Subcutaneous abdominal adipose tissue (tissue), 5 donors: ENCODE data around the gene NXPH1.

Experiments used
- H3K27ac ChIP-seq: one replicate; pipeline ENCODE4 v1.7.0; 2013; ENCODE audit warnings: low read depth, mild to moderate bottlenecking, inconsistent platforms, low read length, moderate library complexity
- H3K27me3 ChIP-seq, 5 donors: one replicate each; pipeline ENCODE4 v1.7.0; 2013; ENCODE audit warnings: low read length in 5 of 5, inconsistent platforms in 1 of 5; ENCODE audit not compliant: control insufficient read depth in 5 of 5, insufficient read depth in 4 of 5
- H3K36me3 ChIP-seq, 5 donors: one replicate each; pipeline ENCODE4 v1.7.0; 2013; ENCODE audit warnings: low read length in 5 of 5; ENCODE audit not compliant: control insufficient read depth in 5 of 5, insufficient read depth in 5 of 5
- H3K4me1 ChIP-seq, 5 donors: one replicate each; pipeline ENCODE4 v1.7.0; 2013; ENCODE audit warnings: low read length in 5 of 5, mild to moderate bottlenecking in 3 of 5, moderate library complexity in 1 of 5; ENCODE audit not compliant: control insufficient read depth in 5 of 5, insufficient read depth in 5 of 5
- H3K4me3 ChIP-seq, 5 donors: one replicate each; pipeline ENCODE4 v1.7.0; 2013; ENCODE audit warnings: low read length in 5 of 5, low read depth in 1 of 5
- H3K9ac ChIP-seq, 5 donors: one replicate each; pipeline ENCODE4 v1.7.0; 2013; ENCODE audit warnings: low read length in 5 of 5, mild to moderate bottlenecking in 4 of 5, moderate library complexity in 3 of 5
- H3K9me3 ChIP-seq, 5 donors: one replicate each; pipeline ENCODE4 v1.7.0; 2013; ENCODE audit warnings: low read length in 5 of 5; ENCODE audit not compliant: control insufficient read depth in 5 of 5
- donor health status: healthy.
- donor health status: healthy.
- donor health status: healthy.
- donor health status: healthy.
- donor health status: healthy.

Gene NXPH1

GRCh38 chr7:8444468-8444769 is 11.0 kb downstream of the NXPH1 start:
- Histone ChIP-seq H3K27ac (no peak overlapping the region), H3K9ac (no peak overlapping the region), H3K9me3 (peaks cover 0 to 5% (median 0%) of the 10 kb centered on the region in 5 donors)

DNA sequence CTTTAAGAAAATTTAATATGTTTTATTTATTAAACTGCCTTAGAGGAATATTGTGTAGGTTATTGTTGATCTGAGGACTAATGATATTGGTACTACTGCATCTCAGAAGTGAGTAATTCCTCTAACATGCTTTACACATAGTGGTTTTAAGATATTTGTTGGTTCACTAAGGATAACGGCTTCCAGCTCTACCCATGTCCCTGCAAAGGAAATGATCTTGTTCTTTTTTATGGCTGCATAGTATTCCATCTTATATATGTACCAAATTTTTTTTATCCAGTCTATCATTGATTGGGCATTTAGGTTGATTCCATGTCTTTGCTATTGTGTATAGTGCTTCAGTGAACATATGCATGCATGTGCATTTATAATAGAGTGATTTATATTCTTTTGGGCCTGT is 20.1 kb downstream of the NXPH1 start:
- H3K27me3 ChIP-seq, result no peaks in the 10 kb centered on the region
- no peak overlapping the region for H3K9ac ChIP-seq
- H3K36me3 ChIP-seq, result no peaks in the 10 kb centered on the region
- no peak overlapping the region for H3K4me3 ChIP-seq
- H3K4me1 ChIP-seq, result no peaks in the 10 kb centered on the region
- H3K9me3 ChIP-seq, result no peaks in the 10 kb centered on the region
- H3K27ac ChIP-seq, result no peak overlapping the region

More at GRCh38 chr7:8444468-8444769, 11.0 kb downstream of the NXPH1 start:
- Histone ChIP-seq H3K4me1 (peaks cover 0 to 19% (median 9%) of the 10 kb centered on the region in 5 donors), H3K36me3 (no peaks in the 10 kb centered on the region), H3K4me3 (no peak overlapping the region), H3K27me3 (peaks cover 32 to 53% (median 40%) of the 10 kb centered on the region in 5 donors)

- H3K9ac ChIP-seq, result no peak overlapping the region
- H3K4me1 ChIP-seq, result no peaks in the 10 kb centered on the region
- no peaks in the 10 kb centered on the region for H3K9me3 ChIP-seq
- no peak overlapping the region for H3K4me3 ChIP-seq
- no peaks in the 10 kb centered on the region for H3K27me3 ChIP-seq
- H3K36me3 ChIP-seq, result no peaks in the 10 kb centered on the region
- H3K27ac ChIP-seq, result no peak overlapping the region
Measured at GRCh38 chr7:8455426-8455825, 22.0 kb downstream of the NXPH1 start.

DNA sequence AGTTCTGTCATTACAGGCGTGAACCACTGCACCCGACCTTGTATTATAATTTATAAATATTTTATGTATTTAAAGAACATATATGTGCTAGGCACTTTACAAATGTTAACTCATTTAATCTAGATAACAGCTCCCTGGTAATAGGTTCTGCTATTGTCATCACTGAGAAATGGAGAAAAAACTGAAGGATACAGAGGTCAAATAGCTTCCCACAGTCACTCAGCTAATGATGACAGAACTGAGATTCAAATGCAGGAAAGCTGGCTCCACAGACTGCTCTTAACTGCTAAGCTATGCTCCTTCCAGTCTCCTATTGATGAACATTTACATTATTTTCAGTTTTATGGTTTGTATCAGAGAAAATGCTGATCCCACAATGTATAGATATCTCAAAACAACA is 28.9 kb downstream of the NXPH1 start:
- H3K27me3 ChIP-seq, result no peaks in the 10 kb centered on the region
- H3K4me1 ChIP-seq, result no peaks in the 10 kb centered on the region
- H3K9me3 ChIP-seq, result no peaks in the 10 kb centered on the region
- no peak overlapping the region for H3K27ac ChIP-seq
- no peak overlapping the region for H3K4me3 ChIP-seq
- H3K9ac ChIP-seq, result no peak overlapping the region
- H3K36me3 ChIP-seq, result no peaks in the 10 kb centered on the region

- Histone ChIP-seq H3K27ac (no peak overlapping the region), H3K27me3 (no peaks in the 10 kb centered on the region), H3K4me3 (no peak overlapping the region), H3K9me3 (no peaks in the 10 kb centered on the region), H3K36me3 (no peaks in the 10 kb centered on the region), H3K4me1 (no peaks in the 10 kb centered on the region), H3K9ac (no peak overlapping the region)
Measured at GRCh38 chr7:8465338-8465737, 31.9 kb downstream of the NXPH1 start.

DNA sequence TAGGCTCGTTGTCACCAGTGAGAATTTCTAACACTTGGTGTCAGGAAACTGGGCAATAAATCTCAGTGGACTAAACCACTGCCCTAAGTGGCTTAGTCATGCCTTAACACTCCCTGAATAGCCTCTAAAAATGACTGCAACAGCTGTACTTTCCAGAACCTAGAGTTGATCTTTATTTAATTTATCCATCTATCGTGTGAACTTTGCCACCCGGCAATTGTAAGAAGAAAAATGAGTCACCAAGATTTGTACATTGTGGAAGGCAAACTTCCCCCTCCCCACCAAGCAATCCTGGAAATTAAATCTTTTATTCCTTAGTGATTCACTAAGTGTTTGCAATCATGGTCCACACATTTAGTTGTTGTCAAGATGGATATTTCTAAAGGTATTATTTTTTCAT is 47.1 kb downstream of the NXPH1 start:
- H3K27me3 ChIP-seq, result no peaks in the 10 kb centered on the region
- H3K9ac ChIP-seq, result no peak overlapping the region
- no peaks in the 10 kb centered on the region for H3K4me1 ChIP-seq
- no peak overlapping the region for H3K27ac ChIP-seq
- H3K9me3 ChIP-seq, result peaks cover 2 to 25% (median 10%) of the 10 kb centered on the region in 5 donors
- no peak overlapping the region for H3K4me3 ChIP-seq
- H3K36me3 ChIP-seq, result no peaks in the 10 kb centered on the region

DNA sequence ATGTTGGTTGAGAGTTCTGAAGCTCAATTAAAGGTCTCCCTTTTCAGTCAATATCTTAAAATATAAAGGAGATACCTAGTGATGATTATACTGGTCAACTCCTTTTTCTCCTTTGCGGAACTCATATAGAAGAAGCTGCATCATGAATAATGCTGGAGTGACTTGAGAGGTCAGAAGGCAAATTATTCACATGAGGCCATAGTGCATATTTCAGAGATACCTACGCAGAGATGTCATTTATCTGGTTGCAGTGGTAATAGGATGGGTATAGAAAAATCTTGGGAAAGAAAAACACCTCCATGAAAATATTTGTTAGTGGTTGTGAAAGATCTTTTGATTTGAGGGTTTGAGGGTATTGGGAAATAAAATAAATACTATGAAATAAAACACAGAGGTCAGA is 47.7 kb downstream of the NXPH1 start:
- Histone ChIP-seq H3K4me3 (no peak overlapping the region), H3K4me1 (no peaks in the 10 kb centered on the region), H3K9ac (no peak overlapping the region), H3K27me3 (no peaks in the 10 kb centered on the region), H3K36me3 (no peaks in the 10 kb centered on the region), H3K9me3 (peaks cover 2 to 23% (median 10%) of the 10 kb centered on the region in 5 donors), H3K27ac (no peak overlapping the region)

GRCh38 chr7:8481752-8482446 is 48.5 kb downstream of the NXPH1 start:
- H3K9me3 ChIP-seq, result peaks cover 0 to 20% (median 10%) of the 10 kb centered on the region in 5 donors
- H3K27ac ChIP-seq, result no peak overlapping the region
- no peak overlapping the region for H3K4me3 ChIP-seq
- H3K36me3 ChIP-seq, result no peaks in the 10 kb centered on the region
- no peaks in the 10 kb centered on the region for H3K27me3 ChIP-seq
- H3K9ac ChIP-seq, result no peak overlapping the region
- H3K4me1 ChIP-seq, result no peaks in the 10 kb centered on the region

- Histone ChIP-seq H3K4me3 (no peak overlapping the region), H3K27me3 (no peaks in the 10 kb centered on the region), H3K36me3 (no peaks in the 10 kb centered on the region), H3K9me3 (no peaks in the 10 kb centered on the region), H3K9ac (no peak overlapping the region), H3K27ac (no peak overlapping the region), H3K4me1 (no peaks in the 10 kb centered on the region)
Measured at GRCh38 chr7:8490391-8491045, 57.1 kb downstream of the NXPH1 start.

DNA sequence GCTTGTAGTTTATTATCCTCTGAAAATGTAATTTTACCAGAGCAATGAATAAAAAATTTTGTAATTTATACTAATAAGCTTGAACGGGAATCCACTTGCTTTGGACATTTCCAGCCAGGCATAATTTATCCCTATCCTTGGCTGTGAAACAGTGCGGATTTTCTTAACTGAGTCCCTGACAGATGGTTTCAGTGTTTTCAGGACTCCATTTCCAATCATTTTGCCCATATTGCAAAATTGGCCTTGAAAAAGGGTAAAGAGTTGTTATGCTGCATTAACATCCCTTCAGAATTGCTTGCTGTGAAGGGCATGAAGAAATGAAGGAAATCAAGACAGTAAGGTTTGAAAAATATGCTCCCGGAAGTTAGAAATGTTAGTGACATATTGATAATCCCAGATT is 57.7 kb downstream of the NXPH1 start:
- no peaks in the 10 kb centered on the region for H3K27me3 ChIP-seq
- H3K27ac ChIP-seq, result no peak overlapping the region
- no peaks in the 10 kb centered on the region for H3K36me3 ChIP-seq
- H3K4me1 ChIP-seq, result no peaks in the 10 kb centered on the region
- no peaks in the 10 kb centered on the region for H3K9me3 ChIP-seq
- H3K9ac ChIP-seq, result no peak overlapping the region
- no peak overlapping the region for H3K4me3 ChIP-seq
